K562 (cell line): ENCODE results near the gene ZNF865. TPM values are rescaled to one million over a fixed set of nuclear protein-coding genes. Genes with fewer than 3 reads are reported as not detected.

ENCODE experiments used
- SRSF9 ChIP-seq: fragments of 200-400 bp; formaldehyde crosslinking; IDR thresholded peaks from 2 replicates; pipeline ENCODE4 v1.6.1; 2017; ENCODE audit warnings: low read depth, low read length, borderline replicate concordance
- polyA plus RNA-seq, 8 experiments: library from polyadenylated mRNA; depleted of rRNA in 4 of 8; stranded (reverse) in 5 of 8; unstranded in 3 of 8; fragments of >200 nt; fragmentation: Nextera tagmentation in 2 of 8; fragmentation: Illumina TruSeq in 1 of 8; extraction: Ambion mirVana in 2 of 8; extraction: Trizol in 1 of 8; gene quantifications; 2 replicates each; pipeline versions ENCODE4 v1.2.1 to v1.2.3, GENCODE V29; 2011 to 2014; ENCODE audit warnings: inconsistent platforms in 1 of 8, missing spikeins in 1 of 8
- total RNA-seq, 7 experiments: library from RNA; depleted of rRNA in 6 of 7; stranded (reverse); fragments of >200 nt in 6 of 7; fragmentation: Illumina TruSeq in 2 of 7; extraction: Trizol in 2 of 7; gene quantifications; 2 replicates each; pipeline versions ENCODE4 v1.2.1 to v1.2.3, GENCODE V29; 2011 to 2021; ENCODE audit warnings: low replicate concordance in 1 of 7
- TF ChIP-seq, protein P1 (sequence below): fragments of 200-600 bp; sonication (generic); IDR thresholded peaks from one replicate; pipeline ENCODE4 v1.6.1; 2012; ENCODE audit warnings: mild to moderate bottlenecking, low read depth, low read length, inconsistent platforms
- TF ChIP-seq, protein P2 (sequence below): sonication (generic); formaldehyde crosslinking; IDR thresholded peaks from 2 replicates; pipeline ENCODE4 v1.8.0; 2022; ENCODE audit warnings: mild to moderate bottlenecking, missing genetic modification reagents
- TF ChIP-seq, protein P3 (sequence below): sonication (generic); formaldehyde crosslinking; IDR thresholded peaks from 2 replicates; pipeline ENCODE4 v1.4.0; 2020; ENCODE audit warnings: mild to moderate bottlenecking, missing genetic modification reagents
- TF ChIP-seq, protein P4 (sequence below): fragments of 250-450 bp; sonication (Bioruptor Pico); IDR thresholded peaks from 2 replicates; pipeline ENCODE4 v1.8.0; 2021; ENCODE audit warnings: moderate library complexity, mild to moderate bottlenecking, inconsistent platforms

Gene ZNF865
- total and polyA plus RNA-seq, 9 of the 15 experiments (the other 6 are each of a cell fraction or from before 2014, with no cell fraction given) = 0.40 to 18.8 (median 1.6) TPM; not detected in 2

DNA sequence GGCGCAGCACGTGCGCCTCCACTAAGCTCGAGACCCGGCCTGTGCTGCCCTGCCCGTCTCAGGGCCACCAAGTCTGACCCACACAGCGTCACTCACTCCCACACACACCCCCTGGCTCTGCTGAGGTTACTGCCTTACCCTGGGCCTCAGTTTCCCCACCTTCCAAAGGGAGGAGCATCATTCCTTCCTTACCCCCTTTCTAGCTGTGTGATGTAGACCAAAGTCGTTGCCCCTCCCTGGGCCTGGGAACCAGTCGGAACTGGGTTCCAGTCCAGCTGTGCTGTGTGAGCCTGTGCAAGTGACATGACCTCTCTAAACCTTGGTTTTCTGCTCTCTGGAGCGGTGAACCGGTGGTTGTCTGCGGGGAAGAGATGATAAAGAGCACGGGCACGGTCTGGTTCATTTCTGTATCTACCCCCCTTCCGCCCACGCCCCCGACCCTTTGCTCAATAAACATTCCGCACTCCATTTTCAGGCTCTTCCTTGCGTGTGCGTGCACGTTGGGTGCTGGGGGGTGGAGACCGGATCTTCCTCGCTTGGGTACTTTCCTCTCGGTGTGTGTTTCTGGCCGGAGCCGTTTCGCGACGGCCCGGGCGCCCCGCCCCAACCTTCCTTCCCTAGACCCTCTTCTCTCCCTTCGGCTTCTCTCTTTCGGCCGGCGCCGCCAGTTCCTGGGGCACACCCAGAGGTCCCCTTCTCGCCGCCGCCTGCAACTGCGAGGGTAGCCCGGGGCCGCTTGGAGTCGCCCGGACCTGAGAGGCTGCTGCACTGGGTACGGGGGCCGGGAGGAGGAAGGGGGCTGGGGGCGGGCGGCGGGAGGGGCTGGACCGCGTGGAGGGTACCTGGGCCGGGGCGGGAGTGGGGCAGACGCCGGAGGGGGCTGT lies 37.8 kb downstream of the ZNF865 start, which contains the start of gene ZNF581 (continued):
- TF ChIP-seq, protein P1, sequence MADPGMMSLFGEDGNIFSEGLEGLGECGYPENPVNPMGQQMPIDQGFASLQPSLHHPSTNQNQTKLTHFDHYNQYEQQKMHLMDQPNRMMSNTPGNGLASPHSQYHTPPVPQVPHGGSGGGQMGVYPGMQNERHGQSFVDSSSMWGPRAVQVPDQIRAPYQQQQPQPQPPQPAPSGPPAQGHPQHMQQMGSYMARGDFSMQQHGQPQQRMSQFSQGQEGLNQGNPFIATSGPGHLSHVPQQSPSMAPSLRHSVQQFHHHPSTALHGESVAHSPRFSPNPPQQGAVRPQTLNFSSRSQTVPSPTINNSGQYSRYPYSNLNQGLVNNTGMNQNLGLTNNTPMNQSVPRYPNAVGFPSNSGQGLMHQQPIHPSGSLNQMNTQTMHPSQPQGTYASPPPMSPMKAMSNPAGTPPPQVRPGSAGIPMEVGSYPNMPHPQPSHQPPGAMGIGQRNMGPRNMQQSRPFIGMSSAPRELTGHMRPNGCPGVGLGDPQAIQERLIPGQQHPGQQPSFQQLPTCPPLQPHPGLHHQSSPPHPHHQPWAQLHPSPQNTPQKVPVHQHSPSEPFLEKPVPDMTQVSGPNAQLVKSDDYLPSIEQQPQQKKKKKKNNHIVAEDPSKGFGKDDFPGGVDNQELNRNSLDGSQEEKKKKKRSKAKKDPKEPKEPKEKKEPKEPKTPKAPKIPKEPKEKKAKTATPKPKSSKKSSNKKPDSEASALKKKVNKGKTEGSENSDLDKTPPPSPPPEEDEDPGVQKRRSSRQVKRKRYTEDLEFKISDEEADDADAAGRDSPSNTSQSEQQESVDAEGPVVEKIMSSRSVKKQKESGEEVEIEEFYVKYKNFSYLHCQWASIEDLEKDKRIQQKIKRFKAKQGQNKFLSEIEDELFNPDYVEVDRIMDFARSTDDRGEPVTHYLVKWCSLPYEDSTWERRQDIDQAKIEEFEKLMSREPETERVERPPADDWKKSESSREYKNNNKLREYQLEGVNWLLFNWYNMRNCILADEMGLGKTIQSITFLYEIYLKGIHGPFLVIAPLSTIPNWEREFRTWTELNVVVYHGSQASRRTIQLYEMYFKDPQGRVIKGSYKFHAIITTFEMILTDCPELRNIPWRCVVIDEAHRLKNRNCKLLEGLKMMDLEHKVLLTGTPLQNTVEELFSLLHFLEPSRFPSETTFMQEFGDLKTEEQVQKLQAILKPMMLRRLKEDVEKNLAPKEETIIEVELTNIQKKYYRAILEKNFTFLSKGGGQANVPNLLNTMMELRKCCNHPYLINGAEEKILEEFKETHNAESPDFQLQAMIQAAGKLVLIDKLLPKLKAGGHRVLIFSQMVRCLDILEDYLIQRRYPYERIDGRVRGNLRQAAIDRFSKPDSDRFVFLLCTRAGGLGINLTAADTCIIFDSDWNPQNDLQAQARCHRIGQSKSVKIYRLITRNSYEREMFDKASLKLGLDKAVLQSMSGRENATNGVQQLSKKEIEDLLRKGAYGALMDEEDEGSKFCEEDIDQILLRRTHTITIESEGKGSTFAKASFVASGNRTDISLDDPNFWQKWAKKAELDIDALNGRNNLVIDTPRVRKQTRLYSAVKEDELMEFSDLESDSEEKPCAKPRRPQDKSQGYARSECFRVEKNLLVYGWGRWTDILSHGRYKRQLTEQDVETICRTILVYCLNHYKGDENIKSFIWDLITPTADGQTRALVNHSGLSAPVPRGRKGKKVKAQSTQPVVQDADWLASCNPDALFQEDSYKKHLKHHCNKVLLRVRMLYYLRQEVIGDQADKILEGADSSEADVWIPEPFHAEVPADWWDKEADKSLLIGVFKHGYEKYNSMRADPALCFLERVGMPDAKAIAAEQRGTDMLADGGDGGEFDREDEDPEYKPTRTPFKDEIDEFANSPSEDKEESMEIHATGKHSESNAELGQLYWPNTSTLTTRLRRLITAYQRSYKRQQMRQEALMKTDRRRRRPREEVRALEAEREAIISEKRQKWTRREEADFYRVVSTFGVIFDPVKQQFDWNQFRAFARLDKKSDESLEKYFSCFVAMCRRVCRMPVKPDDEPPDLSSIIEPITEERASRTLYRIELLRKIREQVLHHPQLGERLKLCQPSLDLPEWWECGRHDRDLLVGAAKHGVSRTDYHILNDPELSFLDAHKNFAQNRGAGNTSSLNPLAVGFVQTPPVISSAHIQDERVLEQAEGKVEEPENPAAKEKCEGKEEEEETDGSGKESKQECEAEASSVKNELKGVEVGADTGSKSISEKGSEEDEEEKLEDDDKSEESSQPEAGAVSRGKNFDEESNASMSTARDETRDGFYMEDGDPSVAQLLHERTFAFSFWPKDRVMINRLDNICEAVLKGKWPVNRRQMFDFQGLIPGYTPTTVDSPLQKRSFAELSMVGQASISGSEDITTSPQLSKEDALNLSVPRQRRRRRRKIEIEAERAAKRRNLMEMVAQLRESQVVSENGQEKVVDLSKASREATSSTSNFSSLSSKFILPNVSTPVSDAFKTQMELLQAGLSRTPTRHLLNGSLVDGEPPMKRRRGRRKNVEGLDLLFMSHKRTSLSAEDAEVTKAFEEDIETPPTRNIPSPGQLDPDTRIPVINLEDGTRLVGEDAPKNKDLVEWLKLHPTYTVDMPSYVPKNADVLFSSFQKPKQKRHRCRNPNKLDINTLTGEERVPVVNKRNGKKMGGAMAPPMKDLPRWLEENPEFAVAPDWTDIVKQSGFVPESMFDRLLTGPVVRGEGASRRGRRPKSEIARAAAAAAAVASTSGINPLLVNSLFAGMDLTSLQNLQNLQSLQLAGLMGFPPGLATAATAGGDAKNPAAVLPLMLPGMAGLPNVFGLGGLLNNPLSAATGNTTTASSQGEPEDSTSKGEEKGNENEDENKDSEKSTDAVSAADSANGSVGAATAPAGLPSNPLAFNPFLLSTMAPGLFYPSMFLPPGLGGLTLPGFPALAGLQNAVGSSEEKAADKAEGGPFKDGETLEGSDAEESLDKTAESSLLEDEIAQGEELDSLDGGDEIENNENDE = no peak
- TF ChIP-seq SRSF9 = no peak
- TF ChIP-seq, protein P2, sequence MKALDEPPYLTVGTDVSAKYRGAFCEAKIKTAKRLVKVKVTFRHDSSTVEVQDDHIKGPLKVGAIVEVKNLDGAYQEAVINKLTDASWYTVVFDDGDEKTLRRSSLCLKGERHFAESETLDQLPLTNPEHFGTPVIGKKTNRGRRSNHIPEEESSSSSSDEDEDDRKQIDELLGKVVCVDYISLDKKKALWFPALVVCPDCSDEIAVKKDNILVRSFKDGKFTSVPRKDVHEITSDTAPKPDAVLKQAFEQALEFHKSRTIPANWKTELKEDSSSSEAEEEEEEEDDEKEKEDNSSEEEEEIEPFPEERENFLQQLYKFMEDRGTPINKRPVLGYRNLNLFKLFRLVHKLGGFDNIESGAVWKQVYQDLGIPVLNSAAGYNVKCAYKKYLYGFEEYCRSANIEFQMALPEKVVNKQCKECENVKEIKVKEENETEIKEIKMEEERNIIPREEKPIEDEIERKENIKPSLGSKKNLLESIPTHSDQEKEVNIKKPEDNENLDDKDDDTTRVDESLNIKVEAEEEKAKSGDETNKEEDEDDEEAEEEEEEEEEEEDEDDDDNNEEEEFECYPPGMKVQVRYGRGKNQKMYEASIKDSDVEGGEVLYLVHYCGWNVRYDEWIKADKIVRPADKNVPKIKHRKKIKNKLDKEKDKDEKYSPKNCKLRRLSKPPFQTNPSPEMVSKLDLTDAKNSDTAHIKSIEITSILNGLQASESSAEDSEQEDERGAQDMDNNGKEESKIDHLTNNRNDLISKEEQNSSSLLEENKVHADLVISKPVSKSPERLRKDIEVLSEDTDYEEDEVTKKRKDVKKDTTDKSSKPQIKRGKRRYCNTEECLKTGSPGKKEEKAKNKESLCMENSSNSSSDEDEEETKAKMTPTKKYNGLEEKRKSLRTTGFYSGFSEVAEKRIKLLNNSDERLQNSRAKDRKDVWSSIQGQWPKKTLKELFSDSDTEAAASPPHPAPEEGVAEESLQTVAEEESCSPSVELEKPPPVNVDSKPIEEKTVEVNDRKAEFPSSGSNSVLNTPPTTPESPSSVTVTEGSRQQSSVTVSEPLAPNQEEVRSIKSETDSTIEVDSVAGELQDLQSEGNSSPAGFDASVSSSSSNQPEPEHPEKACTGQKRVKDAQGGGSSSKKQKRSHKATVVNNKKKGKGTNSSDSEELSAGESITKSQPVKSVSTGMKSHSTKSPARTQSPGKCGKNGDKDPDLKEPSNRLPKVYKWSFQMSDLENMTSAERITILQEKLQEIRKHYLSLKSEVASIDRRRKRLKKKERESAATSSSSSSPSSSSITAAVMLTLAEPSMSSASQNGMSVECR = peak; percentile 78
- TF ChIP-seq, protein P3, sequence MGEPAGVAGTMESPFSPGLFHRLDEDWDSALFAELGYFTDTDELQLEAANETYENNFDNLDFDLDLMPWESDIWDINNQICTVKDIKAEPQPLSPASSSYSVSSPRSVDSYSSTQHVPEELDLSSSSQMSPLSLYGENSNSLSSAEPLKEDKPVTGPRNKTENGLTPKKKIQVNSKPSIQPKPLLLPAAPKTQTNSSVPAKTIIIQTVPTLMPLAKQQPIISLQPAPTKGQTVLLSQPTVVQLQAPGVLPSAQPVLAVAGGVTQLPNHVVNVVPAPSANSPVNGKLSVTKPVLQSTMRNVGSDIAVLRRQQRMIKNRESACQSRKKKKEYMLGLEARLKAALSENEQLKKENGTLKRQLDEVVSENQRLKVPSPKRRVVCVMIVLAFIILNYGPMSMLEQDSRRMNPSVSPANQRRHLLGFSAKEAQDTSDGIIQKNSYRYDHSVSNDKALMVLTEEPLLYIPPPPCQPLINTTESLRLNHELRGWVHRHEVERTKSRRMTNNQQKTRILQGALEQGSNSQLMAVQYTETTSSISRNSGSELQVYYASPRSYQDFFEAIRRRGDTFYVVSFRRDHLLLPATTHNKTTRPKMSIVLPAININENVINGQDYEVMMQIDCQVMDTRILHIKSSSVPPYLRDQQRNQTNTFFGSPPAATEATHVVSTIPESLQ = no peak
- TF ChIP-seq, protein P4, sequence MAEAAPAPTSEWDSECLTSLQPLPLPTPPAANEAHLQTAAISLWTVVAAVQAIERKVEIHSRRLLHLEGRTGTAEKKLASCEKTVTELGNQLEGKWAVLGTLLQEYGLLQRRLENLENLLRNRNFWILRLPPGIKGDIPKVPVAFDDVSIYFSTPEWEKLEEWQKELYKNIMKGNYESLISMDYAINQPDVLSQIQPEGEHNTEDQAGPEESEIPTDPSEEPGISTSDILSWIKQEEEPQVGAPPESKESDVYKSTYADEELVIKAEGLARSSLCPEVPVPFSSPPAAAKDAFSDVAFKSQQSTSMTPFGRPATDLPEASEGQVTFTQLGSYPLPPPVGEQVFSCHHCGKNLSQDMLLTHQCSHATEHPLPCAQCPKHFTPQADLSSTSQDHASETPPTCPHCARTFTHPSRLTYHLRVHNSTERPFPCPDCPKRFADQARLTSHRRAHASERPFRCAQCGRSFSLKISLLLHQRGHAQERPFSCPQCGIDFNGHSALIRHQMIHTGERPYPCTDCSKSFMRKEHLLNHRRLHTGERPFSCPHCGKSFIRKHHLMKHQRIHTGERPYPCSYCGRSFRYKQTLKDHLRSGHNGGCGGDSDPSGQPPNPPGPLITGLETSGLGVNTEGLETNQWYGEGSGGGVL = no peak
